ENCODE measurements around the gene AFAP1L2.

The AFAP1L2 gene

DNA sequence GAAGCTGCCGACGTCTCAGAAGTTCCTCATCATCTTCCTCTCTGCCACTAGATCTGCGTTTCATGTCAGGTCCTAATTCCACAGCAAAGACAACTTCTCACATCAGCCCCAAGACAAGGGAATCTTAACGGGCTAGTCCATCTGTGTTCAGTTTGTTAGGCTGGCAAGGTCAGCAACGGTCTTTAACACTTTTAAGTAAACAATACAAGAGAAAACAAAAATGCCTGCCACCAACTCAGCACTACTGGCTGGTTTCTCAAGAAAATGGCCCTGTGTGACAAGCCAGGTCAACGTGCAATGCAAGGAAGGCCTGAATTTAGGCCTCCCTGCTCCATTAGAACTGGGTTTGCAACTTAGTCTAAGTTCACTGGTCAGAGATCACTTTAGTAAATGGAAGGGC lies 41.0 kb upstream of the AFAP1L2 start:
- Histone ChIP-seq H3K4me2 (ENCODE audit: low read depth, low read length, poor library complexity, severe bottlenecking) (no peak overlapping the region), H4K20me1 (ENCODE audit: low read depth, low read length) (no peaks in the 10 kb centered on the region), H3K79me2 (ENCODE audit: insufficient read depth, low read length) (no peaks in the 10 kb centered on the region), H2AFZ (ENCODE audit: low read depth, low read length, severe bottlenecking) (no peak overlapping the region), H3K9ac (ENCODE audit: low read length) (no peak overlapping the region), H3K36me3 (ENCODE audit: low read length) (no peaks in the 10 kb centered on the region), H3K27ac (ENCODE audit: low read depth, low read length) (no peak overlapping the region), H3K4me3 (ENCODE audit: insufficient read depth, low read length, poor library complexity, severe bottlenecking) (no peak overlapping the region), H3K9me3 (ENCODE audit: insufficient read depth, low read length) (no peaks in the 10 kb centered on the region), H3K9me2 (replicated peaks; ENCODE audit: insufficient read depth, low read length) (no peaks in the 10 kb centered on the region), H3K27me3 (ENCODE audit: low read length) (no peaks in the 10 kb centered on the region), H3F3A (ENCODE audit: insufficient read depth) (no peaks in the 10 kb centered on the region)
- TF ChIP-seq EZH2phosphoT487 (conservative IDR thresholded peaks at IDR 0.05; ENCODE audit: low read length) = no peak
- TF ChIP-seq, protein P1, sequence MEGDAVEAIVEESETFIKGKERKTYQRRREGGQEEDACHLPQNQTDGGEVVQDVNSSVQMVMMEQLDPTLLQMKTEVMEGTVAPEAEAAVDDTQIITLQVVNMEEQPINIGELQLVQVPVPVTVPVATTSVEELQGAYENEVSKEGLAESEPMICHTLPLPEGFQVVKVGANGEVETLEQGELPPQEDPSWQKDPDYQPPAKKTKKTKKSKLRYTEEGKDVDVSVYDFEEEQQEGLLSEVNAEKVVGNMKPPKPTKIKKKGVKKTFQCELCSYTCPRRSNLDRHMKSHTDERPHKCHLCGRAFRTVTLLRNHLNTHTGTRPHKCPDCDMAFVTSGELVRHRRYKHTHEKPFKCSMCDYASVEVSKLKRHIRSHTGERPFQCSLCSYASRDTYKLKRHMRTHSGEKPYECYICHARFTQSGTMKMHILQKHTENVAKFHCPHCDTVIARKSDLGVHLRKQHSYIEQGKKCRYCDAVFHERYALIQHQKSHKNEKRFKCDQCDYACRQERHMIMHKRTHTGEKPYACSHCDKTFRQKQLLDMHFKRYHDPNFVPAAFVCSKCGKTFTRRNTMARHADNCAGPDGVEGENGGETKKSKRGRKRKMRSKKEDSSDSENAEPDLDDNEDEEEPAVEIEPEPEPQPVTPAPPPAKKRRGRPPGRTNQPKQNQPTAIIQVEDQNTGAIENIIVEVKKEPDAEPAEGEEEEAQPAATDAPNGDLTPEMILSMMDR (IDR thresholded peaks at IDR 0.05; ENCODE audit: insufficient read depth, low read length, poor library complexity, severe bottlenecking) = no peak

DNA sequence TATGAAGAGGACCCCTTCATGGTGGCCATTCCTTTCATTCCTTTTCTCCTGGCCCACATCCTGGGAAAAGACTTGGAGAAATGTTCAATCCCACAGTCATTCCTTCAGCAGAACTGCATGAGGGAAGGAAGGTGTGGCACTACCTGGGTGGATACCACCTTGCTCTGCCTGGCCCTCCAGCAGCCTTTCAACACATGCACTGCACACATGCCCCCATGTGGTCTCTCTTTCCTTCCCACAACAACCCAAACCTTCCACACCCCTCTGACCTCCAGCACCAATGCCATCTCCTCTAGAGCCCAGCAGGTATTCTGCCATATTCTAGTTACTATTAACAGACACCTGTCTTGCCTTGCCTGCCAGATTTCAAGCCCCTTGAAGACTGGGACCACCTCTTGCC lies 40.5 kb upstream of the AFAP1L2 start:
- Histone ChIP-seq H2AFZ (ENCODE audit: low read depth, low read length, severe bottlenecking) (no peak overlapping the region), H3K79me2 (ENCODE audit: insufficient read depth, low read length) (no peaks in the 10 kb centered on the region), H3K27ac (ENCODE audit: low read depth, low read length) (no peak overlapping the region), H3K9ac (ENCODE audit: low read length) (no peak overlapping the region), H3K4me3 (ENCODE audit: insufficient read depth, low read length, poor library complexity, severe bottlenecking) (no peak overlapping the region), H3K36me3 (ENCODE audit: low read length) (no peaks in the 10 kb centered on the region), H3K27me3 (ENCODE audit: low read length) (no peaks in the 10 kb centered on the region), H4K20me1 (ENCODE audit: low read depth, low read length) (no peaks in the 10 kb centered on the region), H3K9me2 (replicated peaks; ENCODE audit: insufficient read depth, low read length) (no peaks in the 10 kb centered on the region), H3K4me2 (ENCODE audit: low read depth, low read length, poor library complexity, severe bottlenecking) (no peak overlapping the region), H3K9me3 (ENCODE audit: insufficient read depth, low read length) (no peaks in the 10 kb centered on the region), H3F3A (ENCODE audit: insufficient read depth) (no peaks in the 10 kb centered on the region)
- TF ChIP-seq, protein P1 (IDR thresholded peaks at IDR 0.05; ENCODE audit: insufficient read depth, low read length, poor library complexity, severe bottlenecking) = no peak
- no peak for TF ChIP-seq EZH2phosphoT487 (conservative IDR thresholded peaks at IDR 0.05; ENCODE audit: low read length)

DNA sequence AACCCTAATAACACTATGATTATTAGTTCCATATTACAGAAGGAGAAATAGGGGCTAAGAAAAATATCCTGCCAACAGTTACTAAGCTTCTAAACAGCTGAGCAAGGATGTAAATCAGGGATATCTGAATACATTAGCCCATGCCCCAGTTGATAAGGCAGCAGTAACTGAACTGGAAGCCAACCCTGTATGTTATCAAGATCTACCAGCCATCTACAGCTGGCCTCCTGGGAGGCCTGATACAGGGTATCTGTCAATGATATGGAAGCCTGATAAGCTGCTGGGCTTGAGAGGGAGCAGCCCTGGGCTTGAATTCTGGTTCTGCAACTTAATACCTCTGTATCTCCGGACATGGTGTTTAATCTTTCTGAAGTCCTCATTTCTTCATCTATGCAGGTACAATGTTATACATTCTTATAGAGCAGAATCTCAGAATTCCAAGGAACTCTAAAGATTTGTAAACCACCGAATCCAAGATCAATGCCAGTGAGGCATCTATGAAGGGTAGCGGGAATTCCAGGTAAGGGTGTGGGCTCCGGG lies 37.9 kb upstream of the AFAP1L2 start:
- Histone ChIP-seq H3K79me2 (ENCODE audit: insufficient read depth, low read length) (no peaks in the 10 kb centered on the region), H3K4me3 (ENCODE audit: insufficient read depth, low read length, poor library complexity, severe bottlenecking) (no peak overlapping the region), H3K27me3 (ENCODE audit: low read length) (no peaks in the 10 kb centered on the region), H3K9ac (ENCODE audit: low read length) (no peak overlapping the region), H3K9me3 (ENCODE audit: insufficient read depth, low read length) (no peaks in the 10 kb centered on the region), H3K9me2 (replicated peaks; ENCODE audit: insufficient read depth, low read length) (no peaks in the 10 kb centered on the region), H3K4me2 (ENCODE audit: low read depth, low read length, poor library complexity, severe bottlenecking) (no peak overlapping the region), H3F3A (ENCODE audit: insufficient read depth) (no peaks in the 10 kb centered on the region), H3K27ac (ENCODE audit: low read depth, low read length) (no peak overlapping the region), H3K36me3 (ENCODE audit: low read length) (no peaks in the 10 kb centered on the region), H2AFZ (ENCODE audit: low read depth, low read length, severe bottlenecking) (no peak overlapping the region), H4K20me1 (ENCODE audit: low read depth, low read length) (no peaks in the 10 kb centered on the region)
- TF ChIP-seq, protein P1 (IDR thresholded peaks at IDR 0.05; ENCODE audit: insufficient read depth, low read length, poor library complexity, severe bottlenecking) = no peak
- TF ChIP-seq EZH2phosphoT487 (conservative IDR thresholded peaks at IDR 0.05; ENCODE audit: low read length) = no peak

Measured in SU-DHL-6 (cell line).